Ishikawa (cell line): Measurements from ENCODE around the gene TAB3.

Experiments used
- CEBPB ChIP-seq: IDR thresholded peaks from 2 replicates; pipeline ENCODE4 v1.6.1; 2012
- CREB1 ChIP-seq: IDR thresholded peaks from 2 replicates; pipeline ENCODE4 v1.6.1; 2012; ENCODE audit warnings: low read depth
- EGR1 ChIP-seq: IDR thresholded peaks from 2 replicates; pipeline ENCODE4 v1.6.1; 2012
- EP300 ChIP-seq: IDR thresholded peaks from 2 replicates; pipeline ENCODE4 v1.6.1; 2012; ENCODE audit warnings: borderline replicate concordance
- FOXM1 ChIP-seq: IDR thresholded peaks from 2 replicates; pipeline ENCODE4 v1.6.1; 2012; ENCODE audit warnings: low read depth, borderline replicate concordance
- MAX ChIP-seq: IDR thresholded peaks from 2 replicates; pipeline ENCODE4 v1.6.1; 2012
- NFIC ChIP-seq: IDR thresholded peaks from 2 replicates; pipeline ENCODE4 v1.6.1; 2012
- RAD21 ChIP-seq: IDR thresholded peaks from 2 replicates; pipeline ENCODE4 v1.6.1; 2012; ENCODE audit warnings: low read depth
- REST ChIP-seq: IDR thresholded peaks from 2 replicates; pipeline ENCODE4 v1.6.1; 2012; ENCODE audit warnings: low read depth, mild to moderate bottlenecking
- TAF1 ChIP-seq: IDR thresholded peaks from 2 replicates; pipeline ENCODE4 v1.6.1; 2012; ENCODE audit warnings: low read depth, mild to moderate bottlenecking
- TCF12 ChIP-seq: IDR thresholded peaks from 2 replicates; pipeline ENCODE4 v1.6.1; 2012; ENCODE audit warnings: low read depth
- TEAD4 ChIP-seq: IDR thresholded peaks from 2 replicates; pipeline ENCODE4 v1.6.1; 2012
- USF1 ChIP-seq: IDR thresholded peaks from 2 replicates; pipeline ENCODE4 v1.6.1; 2012
- YY1 ChIP-seq: IDR thresholded peaks from 2 replicates; pipeline ENCODE4 v1.6.1; 2012; ENCODE audit warnings: low read depth
- ZBTB7A ChIP-seq: IDR thresholded peaks from 2 replicates; pipeline ENCODE4 v1.6.1; 2012; ENCODE audit warnings: low read depth

The TAB3 gene

GRCh38 chrX:30900227-30900626, 11.2 kb upstream of the TAB3 start:
- no peak for TF ChIP-seq TEAD4
- TF ChIP-seq MAX, result no peak

GRCh38 chrX:30898886-30899285, 9.8 kb upstream of the TAB3 start:
- TF ChIP-seq CEBPB, result no peak
- TF ChIP-seq REST, result no peak
- no peak for TF ChIP-seq TEAD4
- no peak for TF ChIP-seq CREB1
- no peak for TF ChIP-seq EP300
- TF ChIP-seq ZBTB7A, result no peak
- TF ChIP-seq TCF12, result no peak
- no peak for TF ChIP-seq USF1
- TF ChIP-seq YY1, result no peak
- no peak for TF ChIP-seq FOXM1
- TF ChIP-seq MAX, result no peak
- TF ChIP-seq RAD21, result no peak

GRCh38 chrX:30895370-30895769, 6.3 kb upstream of the TAB3 start:
- TF ChIP-seq YY1 (no peak), TAF1 (no peak), ZBTB7A (no peak)

DNA sequence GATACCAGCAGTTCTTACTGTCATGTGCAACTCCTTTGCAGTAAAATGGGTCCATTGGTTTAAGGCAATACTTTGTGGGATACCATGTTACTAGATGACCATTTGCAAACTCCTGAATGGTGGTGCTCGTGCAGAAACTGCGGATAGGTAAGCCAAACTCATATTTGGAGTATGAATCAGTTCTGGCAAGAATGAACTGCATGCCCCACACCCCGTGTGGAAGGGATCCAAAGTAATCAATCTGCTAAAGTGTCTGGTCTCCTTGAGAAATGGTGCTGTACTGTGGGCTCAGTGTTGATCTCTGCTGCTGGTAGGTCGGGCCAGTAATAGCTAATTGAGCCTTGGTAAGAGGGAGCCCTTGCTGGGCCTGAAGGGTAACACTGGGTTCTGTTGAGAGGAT, 4.2 kb upstream of the TAB3 start:
- peak; percentile 28; the same call in 1 of the 2 replicates for TF ChIP-seq NFIC
- TF ChIP-seq TAF1, result no peak
- TF ChIP-seq CEBPB, result no peak

DNA sequence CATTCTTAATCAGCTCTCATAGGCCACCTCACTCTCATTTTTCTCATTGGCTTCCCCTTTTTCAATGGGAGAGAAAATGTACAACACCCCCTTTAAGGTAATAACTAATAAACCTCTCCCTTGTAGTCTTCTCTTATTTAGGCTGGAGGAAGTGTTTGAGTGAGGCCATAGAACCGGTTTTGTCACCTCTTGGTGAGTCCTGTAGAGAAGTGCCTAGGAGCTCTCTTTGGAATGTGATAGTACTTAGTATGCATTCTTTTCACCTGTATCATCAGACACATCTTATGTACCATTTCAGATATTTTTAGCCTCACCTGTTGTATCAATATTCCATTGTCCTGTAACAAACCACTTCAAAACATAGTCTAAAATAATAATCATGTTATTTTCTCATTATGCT, 3.5 kb upstream of the TAB3 start:
- TF ChIP-seq RAD21, result no peak
- TF ChIP-seq TEAD4, result 0 out of 2 replicates have a peak, but pooled peaks have one; percentile 37

DNA sequence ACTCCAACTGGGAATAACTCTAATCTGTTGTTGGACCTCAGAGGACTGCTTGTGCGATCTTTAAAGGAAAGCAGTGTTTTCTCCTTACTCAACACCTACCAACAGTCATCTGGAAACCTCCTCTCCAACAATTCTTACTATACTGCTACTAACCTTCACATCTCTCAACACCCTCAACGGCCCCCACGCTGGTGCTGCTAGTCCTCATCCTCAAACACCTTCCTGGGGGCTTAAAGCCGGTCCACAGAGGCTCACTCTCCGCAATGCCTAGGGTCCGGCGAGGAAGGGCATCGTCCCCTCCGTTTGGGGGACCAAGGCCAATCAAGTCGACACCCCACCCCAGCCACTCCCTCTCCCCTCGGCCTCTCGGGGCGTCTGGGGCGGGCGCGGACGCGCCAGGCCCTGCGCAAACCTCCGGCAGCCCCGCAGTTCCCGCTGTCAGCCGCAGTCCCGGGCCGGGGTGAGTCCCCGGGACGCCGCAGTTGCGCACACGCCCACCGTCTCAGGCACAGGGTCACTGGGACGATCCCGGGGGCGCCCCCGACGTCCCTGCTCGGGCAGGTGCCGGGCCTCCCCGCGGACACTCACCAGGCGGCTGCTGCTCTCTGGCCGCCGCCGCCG, 418 bp downstream of the TAB3 start:
- no peak for TF ChIP-seq TAF1
- TF ChIP-seq TCF12, result no peak
- no peak for TF ChIP-seq USF1
- TF ChIP-seq FOXM1, result no peak
- TF ChIP-seq CREB1, result no peak
- TF ChIP-seq NFIC, result no peak
- TF ChIP-seq EP300, result no peak
- TF ChIP-seq REST, result no peak
- TF ChIP-seq YY1, result no peak
- no peak for TF ChIP-seq ZBTB7A
- TF ChIP-seq TEAD4, result no peak
- TF ChIP-seq RAD21, result no peak
- TF ChIP-seq CEBPB, result no peak
- no peak for TF ChIP-seq EGR1
- TF ChIP-seq MAX, result no peak

GRCh38 chrX:30887721-30888120, 1.3 kb downstream of the TAB3 start:
- TF ChIP-seq CEBPB (no peak), EP300 (no peak), TCF12 (no peak), MAX (no peak), EGR1 (no peak), TEAD4 (no peak), REST (no peak), RAD21 (no peak), YY1 (no peak), NFIC (no peak), CREB1 (no peak), ZBTB7A (no peak), FOXM1 (no peak)
